Stomach (tissue), 9 donors: Measurements from ENCODE around the gene AMOTL2. TPM values are rescaled to one million over a fixed set of nuclear protein-coding genes. Genes with fewer than 3 reads are reported as not detected.

Source experiments
- DNase-seq, 2 donors: peaks; one replicate each; pipeline versions ENCODE4 v3.0.0 to v3.0.0-alpha.2; 2013 to 2019
- H3K27ac ChIP-seq, 5 donors: fragments of 200-600 bp in 4 of 5; sonication (generic) in 4 of 5; one replicate each; pipeline ENCODE4 v1.5.1; 2013 to 2019; ENCODE audit warnings: mild to moderate bottlenecking in 1 of 5, moderate library complexity in 1 of 5
- H3K27me3 ChIP-seq, 3 donors: fragments of 200-600 bp; sonication (generic); one replicate each; pipeline ENCODE4 v1.5.1; 2017 to 2019; ENCODE audit warnings: mixed run types in 1 of 3
- H3K36me3 ChIP-seq, 4 donors: fragments of 200-600 bp; sonication (generic); 1 replicate in 3 of 4; 2 replicates in 1 of 4; pipeline ENCODE4 v1.5.1; 2016 to 2019
- H3K4me1 ChIP-seq, 4 donors: fragments of 200-600 bp; sonication (generic); one replicate each; pipeline ENCODE4 v1.5.1; 2016 to 2019
- H3K4me3 ChIP-seq, 4 donors: fragments of 200-600 bp; sonication (generic) in 3 of 4; one replicate each; pipeline ENCODE4 v1.5.1; 2016 to 2019; ENCODE audit warnings: mild to moderate bottlenecking in 1 of 4
- H3K9me3 ChIP-seq, 4 donors: fragments of 200-600 bp; sonication (generic); one replicate each; pipeline ENCODE4 v1.5.1; 2016 to 2019
- CTCF ChIP-seq, 7 experiments: fragments of 450-650 bp in 4 of 7; fragments of 200-600 bp in 3 of 7; sonication (generic) in 3 of 7; IDR thresholded peaks; one replicate each; pipeline ENCODE4 v1.5.1; 2016 to 2019; ENCODE audit warnings: antibody characterized with exemption in 7 of 7, control low read depth in 2 of 7, mild to moderate bottlenecking in 1 of 7
- EP300 ChIP-seq: sonication (generic); formaldehyde crosslinking; IDR thresholded peaks from one replicate; pipeline ENCODE4 v1.6.1; 2017; ENCODE audit warnings: antibody characterized with exemption
- POLR2A ChIP-seq, 4 donors: fragments of 450-650 bp; IDR thresholded peaks; one replicate each; pipeline ENCODE4 v1.6.1; 2016; ENCODE audit warnings: antibody characterized with exemption in 4 of 4, control low read depth in 2 of 4, mild to moderate bottlenecking in 1 of 4, moderate library complexity in 1 of 4
- POLR2AphosphoS5 ChIP-seq, 3 donors: sonication (generic); formaldehyde crosslinking; IDR thresholded peaks; one replicate each; pipeline ENCODE4 v1.6.1; 2016; ENCODE audit warnings: antibody characterized with exemption in 3 of 3
- WGBS, 5 donors: extraction: QIAGEN DNeasy Blood & Tissue Kit in 3 of 5; methylation state at CpG; one replicate each; pipeline versions ENCODE4 v1.1.5 to v1.1.7; 2013 to 2018; 5-methylcytosine and 5-hydroxymethylcytosine counted together
- intact Hi-C: fragments of 100-400 bp; cut with DNase I; formaldehyde crosslinking; loops from one replicate; pipeline ENCODE4 v1.15.1; 2023; ENCODE audit warnings: low total_unique reads
- polyA plus RNA-seq, 3 donors: library from polyadenylated mRNA; stranded (reverse); fragments of 200-250 nt; gene quantifications; one replicate each; pipeline ENCODE4 v1.2.3, GENCODE V29; 2013
- total RNA-seq, 5 donors: library from RNA; depleted of rRNA; stranded (reverse); fragments of >200 nt; gene quantifications; one replicate each; pipeline versions ENCODE4 v1.1.0 to v1.2.3, GENCODE V29; 2014 to 2016
- donor health status: healthy with polysubstance abuse.
- donor health status: Bipolar disorder and iron deficiency.
- donor health status: healthy.

The AMOTL2 gene
- total and polyA plus RNA-seq, 8 donors, result 10.6 to 782 (median 37.0) TPM

GRCh38 chr3:134352031-134352671 is 22.1 kb downstream of the AMOTL2 start:
- Histone ChIP-seq H3K36me3 (peaks cover 16 to 35% (median 34%) of the 10 kb centered on the region in 4 donors), H3K4me1 (peaks cover 60 to 88% (median 70%) of the 10 kb centered on the region in 4 donors), H3K9me3 (peaks cover 0 to 4% (median under 1%) of the 10 kb centered on the region in 4 donors), H3K4me3 (no peak overlapping the region), H3K27ac (peak overlapping the region in 4 of 5 donors; percentile 79 to 100 (median 92)), H3K27me3 (no peaks in the 10 kb centered on the region)
- TF ChIP-seq POLR2A (IDR thresholded peaks at IDR 0.05), result no peak
- TF ChIP-seq POLR2AphosphoS5 (IDR thresholded peaks at IDR 0.05), result no peak
- TF ChIP-seq CTCF (IDR thresholded peaks at IDR 0.05), result no peak
- TF ChIP-seq EP300, result no peak
- no peak for DNase-seq
- 40 to 85% (median 78%) methylated on average over 2 to 4 of the region's 4 CpGs for WGBS, 5 donors
- intact Hi-C loops, result no loop called here

- H3K27me3 ChIP-seq, result no peaks in the 10 kb centered on the region
- 74 to 95% (median 81%) methylated on average over 5 of the region's 5 CpGs for WGBS, 5 donors
- H3K4me1 ChIP-seq, result peaks cover 53 to 81% (median 63%) of the 10 kb centered on the region in 4 donors
- intact Hi-C loops, result no loop called here
- H3K4me3 ChIP-seq, result no peak overlapping the region
- peak overlapping the region; percentile 31 to 100 (median 82) for H3K27ac ChIP-seq
- no peak for DNase-seq
- peaks cover 0 to 12% (median 4%) of the 10 kb centered on the region in 4 donors for H3K9me3 ChIP-seq
- H3K36me3 ChIP-seq, result peaks cover 9 to 28% (median 26%) of the 10 kb centered on the region in 4 donors
- TF ChIP-seq POLR2A (IDR thresholded peaks at IDR 0.05) (no peak), CTCF (IDR thresholded peaks at IDR 0.05) (no peak), EP300 (no peak), POLR2AphosphoS5 (IDR thresholded peaks at IDR 0.05) (no peak)
Measured at GRCh38 chr3:134351427-134351826, 22.8 kb downstream of the AMOTL2 start.

- DNase-seq, result peak; percentile 67 to 86
- intact Hi-C loops, result no loop called here
- peaks cover 5 to 23% (median 21%) of the 10 kb centered on the region in 4 donors for H3K36me3 ChIP-seq
- H3K4me1 ChIP-seq, result peaks cover 50 to 76% (median 58%) of the 10 kb centered on the region in 4 donors
- no peak overlapping the region for H3K4me3 ChIP-seq
- H3K27ac ChIP-seq, result peak overlapping the region; percentile 31 to 100 (median 82)
- H3K9me3 ChIP-seq, result peaks cover 0 to 13% (median 5%) of the 10 kb centered on the region in 4 donors
- no peaks in the 10 kb centered on the region for H3K27me3 ChIP-seq
- peak in 2 of 3 donors; percentile 68 for TF ChIP-seq POLR2AphosphoS5 (IDR thresholded peaks at IDR 0.05)
- no peak for TF ChIP-seq POLR2A (IDR thresholded peaks at IDR 0.05)
- whole genome bisulfite sequencing, 5 donors, result 24 to 68% (median 45%) methylated on average over 2 to 4 of the region's 4 CpGs
Measured at GRCh38 chr3:134350861-134351311, 23.4 kb downstream of the AMOTL2 start.

- peaks cover 5 to 18% (median 15%) of the 10 kb centered on the region in 4 donors for H3K36me3 ChIP-seq
- peaks cover 0 to 13% (median 5%) of the 10 kb centered on the region in 4 donors for H3K9me3 ChIP-seq
- no peak for DNase-seq
- no peak overlapping the region for H3K4me3 ChIP-seq
- H3K4me1 ChIP-seq, result peaks cover 45 to 70% (median 55%) of the 10 kb centered on the region in 4 donors
- WGBS, 5 donors, result 89 to 93% (median 90%) methylated on average over 2 to 3 of the region's 3 CpGs
- intact Hi-C loops, result no loop called here
- H3K27ac ChIP-seq, result peak overlapping the region; percentile 31 to 100 (median 82)
- TF ChIP-seq POLR2A (IDR thresholded peaks at IDR 0.05) (no peak), EP300 (no peak), CTCF (IDR thresholded peaks at IDR 0.05) (no peak), POLR2AphosphoS5 (IDR thresholded peaks at IDR 0.05) (no peak)
- no peaks in the 10 kb centered on the region for H3K27me3 ChIP-seq
Measured at GRCh38 chr3:134350266-134350665, 24.0 kb downstream of the AMOTL2 start.
